GM23338 (cell line): Measurements from ENCODE around the gene DNTTIP2. TPM values are rescaled to one million over a fixed set of nuclear protein-coding genes. Genes with fewer than 3 reads are reported as not detected.

Experiments
- ATAC-seq: fragments of 200-7000 bp; cut with Tn5 transposase; 3 replicates; pipeline ENCODE4 v1.9.1; 2020
- DNase-seq: peaks from one replicate; pipeline ENCODE4 v3.0.0-alpha.2; 2015; ENCODE audit warnings: low spot score
- H2AFZ ChIP-seq: fragments of 200-600 bp; sonication (generic); 2 replicates; pipeline ENCODE4 v1.8.0; 2016; ENCODE audit warnings: antibody characterized with exemption, mild to moderate bottlenecking, moderate library complexity
- H3F3A ChIP-seq: fragments of 200-600 bp; sonication (generic); replicated peaks from 2 replicates; pipeline ENCODE4 v1.8.0; 2017; ENCODE audit warnings: antibody characterized with exemption, mixed run types, low read depth
- H3K27ac ChIP-seq: fragments of 200-600 bp; sonication (generic); 2 replicates; pipeline ENCODE4 v1.6.1; 2016; ENCODE audit warnings: low read depth
- H3K27me3 ChIP-seq: fragments of 200-600 bp; sonication (generic); 2 replicates; pipeline ENCODE4 v1.8.0; 2016; ENCODE audit warnings: mild to moderate bottlenecking, mixed run types, moderate library complexity; ENCODE audit not compliant: insufficient read depth
- H3K36me3 ChIP-seq: fragments of 200-600 bp; sonication (generic); 2 replicates; pipeline ENCODE4 v1.8.0; 2016; ENCODE audit warnings: mild to moderate bottlenecking; ENCODE audit not compliant: insufficient read depth
- H3K4me1 ChIP-seq: fragments of 200-600 bp; sonication (generic); 2 replicates; pipeline ENCODE4 v1.8.0; 2016; ENCODE audit warnings: mild to moderate bottlenecking, moderate library complexity; ENCODE audit not compliant: insufficient read depth
- H3K4me2 ChIP-seq: fragments of 200-600 bp; sonication (generic); 2 replicates; pipeline ENCODE4 v1.7.1; 2017; ENCODE audit warnings: mixed run types
- H3K4me3 ChIP-seq: fragments of 200-600 bp; sonication (generic); 2 replicates; pipeline ENCODE4 v1.6.1; 2016; ENCODE audit warnings: mixed run types
- H3K79me2 ChIP-seq: fragments of 200-600 bp; sonication (generic); replicated peaks from 2 replicates; pipeline ENCODE4 v1.8.0; 2017; ENCODE audit warnings: mild to moderate bottlenecking; ENCODE audit not compliant: insufficient read depth
- H3K9me2 ChIP-seq: fragments of 200-600 bp; sonication (generic); 2 replicates; pipeline ENCODE4 v1.8.0; 2017; ENCODE audit not compliant: insufficient read depth
- H4K20me1 ChIP-seq: fragments of 200-600 bp; sonication (generic); replicated peaks from 2 replicates; pipeline ENCODE4 v1.8.0; 2017; ENCODE audit warnings: mild to moderate bottlenecking; ENCODE audit not compliant: insufficient read depth
- H3K27ac Mint-ChIP-seq: 2 replicates; pipeline ENCODE4 v1.8.0; 2020; ENCODE audit warnings: inconsistent platforms, mild to moderate bottlenecking, moderate library complexity, mixed read lengths
- H3K27me3 Mint-ChIP-seq: 3 replicates; pipeline ENCODE4 v1.8.0; 2022; ENCODE audit warnings: low read depth, mild to moderate bottlenecking, moderate library complexity, mixed read lengths, inconsistent platforms; ENCODE audit not compliant: insufficient read depth, poor library complexity
- H3K36me3 Mint-ChIP-seq: 3 replicates; pipeline ENCODE4 v1.8.0; 2021; ENCODE audit warnings: low read depth, mild to moderate bottlenecking, inconsistent platforms, moderate library complexity, mixed read lengths
- H3K4me1 Mint-ChIP-seq: 3 replicates; pipeline ENCODE4 v1.8.0; 2020; ENCODE audit warnings: mild to moderate bottlenecking, inconsistent platforms, mixed read lengths
- H3K4me3 Mint-ChIP-seq: 3 replicates; pipeline ENCODE4 v1.8.0; 2021; ENCODE audit warnings: moderate library complexity, mild to moderate bottlenecking, inconsistent platforms, mixed read lengths
- H3K9me3 Mint-ChIP-seq: 3 replicates; pipeline ENCODE4 v1.8.0; 2020; ENCODE audit warnings: moderate library complexity, mild to moderate bottlenecking, inconsistent platforms, mixed read lengths
- CREB1 ChIP-seq: fragments of 250-450 bp; sonication (Bioruptor Pico); IDR thresholded peaks from 2 replicates; pipeline ENCODE4 v1.5.0; 2020; ENCODE audit warnings: low read depth, mild to moderate bottlenecking, moderate library complexity
- EZH2 ChIP-seq: fragments of 200-600 bp; sonication (generic); IDR thresholded peaks from one replicate; pipeline ENCODE4 v1.8.0; 2017; ENCODE audit warnings: antibody characterized with exemption, mild to moderate bottlenecking, low read depth; ENCODE audit not compliant: unreplicated experiment
- EZH2phosphoT487 ChIP-seq: fragments of 200-600 bp; sonication (generic); IDR thresholded peaks from one replicate; pipeline ENCODE4 v1.8.1; 2018; ENCODE audit warnings: antibody characterized with exemption; ENCODE audit not compliant: unreplicated experiment
- JUNB ChIP-seq: IDR thresholded peaks from one replicate; pipeline ENCODE4 v1.6.1; 2016; ENCODE audit warnings: antibody characterized with exemption; ENCODE audit not compliant: unreplicated experiment
- NANOG ChIP-seq: IDR thresholded peaks from 2 replicates; pipeline ENCODE4 v1.6.1; 2016; ENCODE audit warnings: antibody characterized with exemption, borderline replicate concordance
- POLR2AphosphoS5 ChIP-seq: IDR thresholded peaks from 2 replicates; pipeline ENCODE4 v1.6.1; 2016; ENCODE audit warnings: antibody characterized with exemption, low read depth
- STAT1 ChIP-seq: IDR thresholded peaks from one replicate; pipeline ENCODE4 v1.6.1; 2016; ENCODE audit warnings: antibody characterized with exemption; ENCODE audit not compliant: unreplicated experiment
- ZNF114 ChIP-seq: fragments of 250-450 bp; sonication (Bioruptor Pico); IDR thresholded peaks from 2 replicates; pipeline ENCODE4 v1.5.0; 2020; ENCODE audit warnings: mild to moderate bottlenecking, moderate library complexity
- ZNF331 ChIP-seq: fragments of 250-450 bp; sonication (Bioruptor Pico); IDR thresholded peaks from 2 replicates; pipeline ENCODE4 v1.5.0; 2020; ENCODE audit warnings: low read depth, mild to moderate bottlenecking, moderate library complexity
- polyA plus RNA-seq: library from polyadenylated mRNA; unstranded; fragments of >200 nt; fragmentation: Nextera tagmentation; extraction: Ambion mirVana; gene quantifications from 2 replicates; pipeline ENCODE4 v1.2.1, GENCODE V29; 2016
- total RNA-seq: library from RNA; depleted of rRNA; stranded (reverse); fragments of >200 nt; shearing (Covaris generic); gene quantifications from 2 replicates; pipeline ENCODE4 v1.2.3, GENCODE V29; 2014
- TF ChIP-seq, protein P1 (sequence below), 2 experiments: fragments of 200-600 bp in 1 of 2; sonication (generic) in 1 of 2; conservative IDR thresholded peaks; 2 replicates each; pipeline versions ENCODE4 v1.5.1 to v1.6.1; 2016 to 2017; ENCODE audit warnings: antibody characterized with exemption in 2 of 2, low read depth in 2 of 2, mild to moderate bottlenecking in 2 of 2, moderate library complexity in 1 of 2
- TF ChIP-seq, protein P2 (sequence below): fragments of 250-450 bp; sonication (Bioruptor Pico); IDR thresholded peaks from 2 replicates; pipeline ENCODE4 v1.5.0; 2020; ENCODE audit warnings: mild to moderate bottlenecking, moderate library complexity
- TF ChIP-seq, protein P3 (sequence below): IDR thresholded peaks from 2 replicates; pipeline ENCODE4 v1.6.1; 2016; ENCODE audit warnings: antibody characterized with exemption

The DNTTIP2 gene
- total and polyA plus RNA-seq, 2 experiments from 2014 or later, result 48.1 to 91.3 TPM

DNA sequence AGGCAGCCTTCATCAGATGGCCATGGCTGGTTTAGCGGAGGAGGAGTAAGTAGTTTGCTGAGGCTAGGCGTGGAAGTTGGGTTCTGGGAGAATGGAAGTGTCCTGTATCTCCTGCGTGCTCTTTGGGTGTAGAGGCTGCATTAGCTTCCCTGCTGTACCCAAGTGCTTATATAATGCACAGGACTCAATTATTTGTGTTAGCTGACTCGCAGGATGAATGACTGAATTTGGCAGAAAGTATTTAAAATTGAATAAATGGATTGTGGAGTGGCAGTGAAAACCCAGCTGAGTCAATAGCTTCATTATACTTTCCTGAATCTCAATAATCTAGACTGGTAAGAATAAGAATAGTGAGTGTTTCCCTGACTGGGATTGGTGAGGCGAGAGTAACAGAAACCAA lies 13.8 kb downstream of the DNTTIP2 start:
- no peaks in the 10 kb centered on the region for H3F3A ChIP-seq
- ATAC-seq (no peak), DNase-seq (no peak)
- H3K27ac Mint-ChIP-seq, result no peak overlapping the region
- TF ChIP-seq STAT1, result no peak
- no peak overlapping the region for H3K27ac ChIP-seq
- no peak overlapping the region for H2AFZ ChIP-seq
- no peaks in the 10 kb centered on the region for H3K79me2 ChIP-seq
- H3K4me2 ChIP-seq, result no peak overlapping the region
- H3K36me3 Mint-ChIP-seq, result peaks cover 28% of the 10 kb centered on the region
- no peak overlapping the region for H3K4me3 Mint-ChIP-seq
- no peaks in the 10 kb centered on the region; the same call in 2 of the 3 replicates for H3K4me1 Mint-ChIP-seq
- H3K27me3 Mint-ChIP-seq, result no peaks in the 10 kb centered on the region
- H3K4me3 ChIP-seq, result no peak overlapping the region
- no peaks in the 10 kb centered on the region for H3K4me1 ChIP-seq
- no peaks in the 10 kb centered on the region for H3K27me3 ChIP-seq
- H4K20me1 ChIP-seq, result no peaks in the 10 kb centered on the region
- H3K9me3 Mint-ChIP-seq, result no peaks in the 10 kb centered on the region
- peaks cover 14% of the 10 kb centered on the region for H3K36me3 ChIP-seq
- 0 out of 2 replicates have a peak, but pooled peaks cover 2% of the 10 kb centered on the region for H3K9me2 ChIP-seq

DNA sequence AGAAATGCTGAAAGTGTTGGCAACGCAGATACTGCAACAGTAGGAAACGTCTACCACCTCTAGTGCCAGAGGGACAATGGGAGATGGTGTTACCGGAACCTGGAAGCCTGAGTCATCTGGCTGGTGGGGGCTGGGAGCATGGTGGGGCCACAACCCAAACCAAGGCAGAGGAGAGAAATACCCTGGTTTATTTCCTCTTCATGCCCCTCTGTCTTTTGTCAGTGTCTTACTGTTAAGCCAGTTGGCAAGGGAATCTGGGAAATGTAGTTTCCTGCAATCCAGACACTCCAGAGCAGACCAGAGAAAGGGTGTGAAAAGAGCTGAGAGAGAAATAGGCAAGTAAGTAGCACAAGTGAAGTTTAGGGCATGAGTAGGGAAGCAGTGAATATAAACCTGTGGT lies 14.8 kb downstream of the DNTTIP2 start:
- H3K36me3 Mint-ChIP-seq, result peaks cover 18% of the 10 kb centered on the region
- H3K36me3 ChIP-seq, result peaks cover 3% of the 10 kb centered on the region; the same call in 1 of the 2 replicates
- no peak overlapping the region for H3K27ac Mint-ChIP-seq
- ATAC-seq, result peak; percentile 58
- H3K27me3 ChIP-seq, result no peaks in the 10 kb centered on the region
- H3K4me1 Mint-ChIP-seq, result no peaks in the 10 kb centered on the region; the same call in 2 of the 3 replicates
- no peak overlapping the region for H3K27ac ChIP-seq
- H2AFZ ChIP-seq, result no peak overlapping the region
- H3F3A ChIP-seq, result no peaks in the 10 kb centered on the region
- H3K9me3 Mint-ChIP-seq, result no peaks in the 10 kb centered on the region
- no peaks in the 10 kb centered on the region for H3K27me3 Mint-ChIP-seq
- H3K4me3 Mint-ChIP-seq, result no peak overlapping the region
- 0 out of 2 replicates have a peak, but pooled peaks cover 2% of the 10 kb centered on the region for H3K9me2 ChIP-seq
- no peak overlapping the region for H3K4me2 ChIP-seq
- peak; percentile 40 for DNase-seq
- H3K79me2 ChIP-seq, result no peaks in the 10 kb centered on the region
- no peaks in the 10 kb centered on the region for H4K20me1 ChIP-seq
- no peak overlapping the region for H3K4me3 ChIP-seq
- H3K4me1 ChIP-seq, result no peaks in the 10 kb centered on the region
- no peak for TF ChIP-seq POLR2AphosphoS5
- TF ChIP-seq NANOG, result no peak
- TF ChIP-seq, protein P1, sequence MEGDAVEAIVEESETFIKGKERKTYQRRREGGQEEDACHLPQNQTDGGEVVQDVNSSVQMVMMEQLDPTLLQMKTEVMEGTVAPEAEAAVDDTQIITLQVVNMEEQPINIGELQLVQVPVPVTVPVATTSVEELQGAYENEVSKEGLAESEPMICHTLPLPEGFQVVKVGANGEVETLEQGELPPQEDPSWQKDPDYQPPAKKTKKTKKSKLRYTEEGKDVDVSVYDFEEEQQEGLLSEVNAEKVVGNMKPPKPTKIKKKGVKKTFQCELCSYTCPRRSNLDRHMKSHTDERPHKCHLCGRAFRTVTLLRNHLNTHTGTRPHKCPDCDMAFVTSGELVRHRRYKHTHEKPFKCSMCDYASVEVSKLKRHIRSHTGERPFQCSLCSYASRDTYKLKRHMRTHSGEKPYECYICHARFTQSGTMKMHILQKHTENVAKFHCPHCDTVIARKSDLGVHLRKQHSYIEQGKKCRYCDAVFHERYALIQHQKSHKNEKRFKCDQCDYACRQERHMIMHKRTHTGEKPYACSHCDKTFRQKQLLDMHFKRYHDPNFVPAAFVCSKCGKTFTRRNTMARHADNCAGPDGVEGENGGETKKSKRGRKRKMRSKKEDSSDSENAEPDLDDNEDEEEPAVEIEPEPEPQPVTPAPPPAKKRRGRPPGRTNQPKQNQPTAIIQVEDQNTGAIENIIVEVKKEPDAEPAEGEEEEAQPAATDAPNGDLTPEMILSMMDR (conservative IDR thresholded peaks at IDR 0.05; ENCODE audit: low read depth in 2 of 2), result no peak
- TF ChIP-seq, protein P2, sequence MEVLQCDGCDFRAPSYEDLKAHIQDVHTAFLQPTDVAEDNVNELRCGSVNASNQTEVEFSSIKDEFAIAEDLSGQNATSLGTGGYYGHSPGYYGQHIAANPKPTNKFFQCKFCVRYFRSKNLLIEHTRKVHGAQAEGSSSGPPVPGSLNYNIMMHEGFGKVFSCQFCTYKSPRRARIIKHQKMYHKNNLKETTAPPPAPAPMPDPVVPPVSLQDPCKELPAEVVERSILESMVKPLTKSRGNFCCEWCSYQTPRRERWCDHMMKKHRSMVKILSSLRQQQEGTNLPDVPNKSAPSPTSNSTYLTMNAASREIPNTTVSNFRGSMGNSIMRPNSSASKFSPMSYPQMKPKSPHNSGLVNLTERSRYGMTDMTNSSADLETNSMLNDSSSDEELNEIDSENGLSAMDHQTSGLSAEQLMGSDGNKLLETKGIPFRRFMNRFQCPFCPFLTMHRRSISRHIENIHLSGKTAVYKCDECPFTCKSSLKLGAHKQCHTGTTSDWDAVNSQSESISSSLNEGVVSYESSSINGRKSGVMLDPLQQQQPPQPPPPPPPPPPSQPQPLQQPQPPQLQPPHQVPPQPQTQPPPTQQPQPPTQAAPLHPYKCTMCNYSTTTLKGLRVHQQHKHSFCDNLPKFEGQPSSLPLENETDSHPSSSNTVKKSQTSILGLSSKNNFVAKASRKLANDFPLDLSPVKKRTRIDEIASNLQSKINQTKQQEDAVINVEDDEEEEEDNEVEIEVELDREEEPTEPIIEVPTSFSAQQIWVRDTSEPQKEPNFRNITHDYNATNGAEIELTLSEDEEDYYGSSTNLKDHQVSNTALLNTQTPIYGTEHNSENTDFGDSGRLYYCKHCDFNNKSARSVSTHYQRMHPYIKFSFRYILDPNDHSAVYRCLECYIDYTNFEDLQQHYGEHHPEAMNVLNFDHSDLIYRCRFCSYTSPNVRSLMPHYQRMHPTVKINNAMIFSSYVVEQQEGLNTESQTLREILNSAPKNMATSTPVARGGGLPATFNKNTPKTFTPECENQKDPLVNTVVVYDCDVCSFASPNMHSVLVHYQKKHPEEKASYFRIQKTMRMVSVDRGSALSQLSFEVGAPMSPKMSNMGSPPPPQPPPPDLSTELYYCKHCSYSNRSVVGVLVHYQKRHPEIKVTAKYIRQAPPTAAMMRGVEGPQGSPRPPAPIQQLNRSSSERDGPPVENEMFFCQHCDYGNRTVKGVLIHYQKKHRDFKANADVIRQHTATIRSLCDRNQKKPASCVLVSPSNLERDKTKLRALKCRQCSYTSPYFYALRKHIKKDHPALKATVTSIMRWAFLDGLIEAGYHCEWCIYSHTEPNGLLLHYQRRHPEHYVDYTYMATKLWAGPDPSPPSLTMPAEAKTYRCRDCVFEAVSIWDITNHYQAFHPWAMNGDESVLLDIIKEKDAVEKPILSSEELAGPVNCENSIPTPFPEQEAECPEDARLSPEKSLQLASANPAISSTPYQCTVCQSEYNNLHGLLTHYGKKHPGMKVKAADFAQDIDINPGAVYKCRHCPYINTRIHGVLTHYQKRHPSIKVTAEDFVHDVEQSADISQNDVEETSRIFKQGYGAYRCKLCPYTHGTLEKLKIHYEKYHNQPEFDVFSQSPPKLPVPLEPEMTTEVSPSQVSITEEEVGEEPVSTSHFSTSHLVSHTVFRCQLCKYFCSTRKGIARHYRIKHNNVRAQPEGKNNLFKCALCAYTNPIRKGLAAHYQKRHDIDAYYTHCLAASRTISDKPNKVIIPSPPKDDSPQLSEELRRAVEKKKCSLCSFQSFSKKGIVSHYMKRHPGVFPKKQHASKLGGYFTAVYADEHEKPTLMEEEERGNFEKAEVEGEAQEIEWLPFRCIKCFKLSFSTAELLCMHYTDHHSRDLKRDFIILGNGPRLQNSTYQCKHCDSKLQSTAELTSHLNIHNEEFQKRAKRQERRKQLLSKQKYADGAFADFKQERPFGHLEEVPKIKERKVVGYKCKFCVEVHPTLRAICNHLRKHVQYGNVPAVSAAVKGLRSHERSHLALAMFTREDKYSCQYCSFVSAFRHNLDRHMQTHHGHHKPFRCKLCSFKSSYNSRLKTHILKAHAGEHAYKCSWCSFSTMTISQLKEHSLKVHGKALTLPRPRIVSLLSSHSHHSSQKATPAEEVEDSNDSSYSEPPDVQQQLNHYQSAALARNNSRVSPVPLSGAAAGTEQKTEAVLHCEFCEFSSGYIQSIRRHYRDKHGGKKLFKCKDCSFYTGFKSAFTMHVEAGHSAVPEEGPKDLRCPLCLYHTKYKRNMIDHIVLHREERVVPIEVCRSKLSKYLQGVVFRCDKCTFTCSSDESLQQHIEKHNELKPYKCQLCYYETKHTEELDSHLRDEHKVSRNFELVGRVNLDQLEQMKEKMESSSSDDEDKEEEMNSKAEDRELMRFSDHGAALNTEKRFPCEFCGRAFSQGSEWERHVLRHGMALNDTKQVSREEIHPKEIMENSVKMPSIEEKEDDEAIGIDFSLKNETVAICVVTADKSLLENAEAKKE (CRISPR knock-in tag), result no peak
- TF ChIP-seq EZH2phosphoT487, result no peak
- TF ChIP-seq EZH2, result no peak
- no peak for TF ChIP-seq CREB1 (CRISPR knock-in tag)
- TF ChIP-seq JUNB, result no peak
- TF ChIP-seq, protein P3, sequence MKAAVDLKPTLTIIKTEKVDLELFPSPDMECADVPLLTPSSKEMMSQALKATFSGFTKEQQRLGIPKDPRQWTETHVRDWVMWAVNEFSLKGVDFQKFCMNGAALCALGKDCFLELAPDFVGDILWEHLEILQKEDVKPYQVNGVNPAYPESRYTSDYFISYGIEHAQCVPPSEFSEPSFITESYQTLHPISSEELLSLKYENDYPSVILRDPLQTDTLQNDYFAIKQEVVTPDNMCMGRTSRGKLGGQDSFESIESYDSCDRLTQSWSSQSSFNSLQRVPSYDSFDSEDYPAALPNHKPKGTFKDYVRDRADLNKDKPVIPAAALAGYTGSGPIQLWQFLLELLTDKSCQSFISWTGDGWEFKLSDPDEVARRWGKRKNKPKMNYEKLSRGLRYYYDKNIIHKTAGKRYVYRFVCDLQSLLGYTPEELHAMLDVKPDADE, result no peak
- TF ChIP-seq ZNF114, result no peak
- TF ChIP-seq STAT1, result no peak
- TF ChIP-seq ZNF331 (CRISPR knock-in tag), result no peak
